Urothelium cell line (cell line): ENCODE measurements around the gene EFCAB10.
"Not testable (repeated sequence)": the region's sequence is repeated elsewhere in the genome, so short reads cannot be mapped to it uniquely, and the experiment has no call there.

ENCODE experiments used
- DNase-seq: peaks from one replicate; pipeline ENCODE4 v3.0.0; 2011; ENCODE audit warnings: low spot score, mixed read lengths
- FAIRE-seq: peaks from 2 replicates; lab custom pipeline; 2011; peaks lifted over from hg19 to GRCh38; lab: Jason Lieb, UNC

Gene EFCAB10

GRCh38 chr7:105531792-105532671 lies 49.3 kb downstream of the EFCAB10 start, which contains the start of gene RINT1:
TSS of gene RINT1 (plus strand) at chr7:105532201. CDS start at chr7:105532316, 115 bp downstream.
- FAIRE-seq (peak; percentile 86), DNase-seq (peak; percentile 98)

DNA sequence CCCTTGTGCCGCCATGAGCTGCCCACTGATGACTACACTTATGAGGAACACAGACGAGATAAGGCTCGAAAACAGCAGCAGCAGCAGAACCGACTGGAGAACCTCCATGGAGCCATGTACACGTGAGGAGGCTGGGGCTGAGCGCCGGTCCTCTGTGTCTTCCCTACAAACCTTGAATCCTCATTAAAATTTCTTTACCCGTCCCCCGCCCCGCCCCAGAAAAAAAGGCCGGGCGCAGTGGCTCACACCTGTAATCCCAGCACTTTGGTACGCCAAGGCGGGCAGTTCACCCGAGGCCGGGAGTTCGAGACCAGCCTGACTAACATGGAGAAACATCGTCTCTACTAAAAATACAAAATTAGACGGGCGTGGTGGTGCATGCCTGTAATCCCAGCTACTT lies 50.7 kb downstream of the EFCAB10 start:
- FAIRE-seq (no peak), DNase-seq (no peak)

GRCh38 chr7:105530126-105530525 lies 51.2 kb downstream of the EFCAB10 start:
- FAIRE-seq (no peak), DNase-seq (no peak)

- not testable (repeated sequence) for DNase-seq, FAIRE-seq
Observed at GRCh38 chr7:105527737-105528136, 53.6 kb downstream of the EFCAB10 start.

DNA sequence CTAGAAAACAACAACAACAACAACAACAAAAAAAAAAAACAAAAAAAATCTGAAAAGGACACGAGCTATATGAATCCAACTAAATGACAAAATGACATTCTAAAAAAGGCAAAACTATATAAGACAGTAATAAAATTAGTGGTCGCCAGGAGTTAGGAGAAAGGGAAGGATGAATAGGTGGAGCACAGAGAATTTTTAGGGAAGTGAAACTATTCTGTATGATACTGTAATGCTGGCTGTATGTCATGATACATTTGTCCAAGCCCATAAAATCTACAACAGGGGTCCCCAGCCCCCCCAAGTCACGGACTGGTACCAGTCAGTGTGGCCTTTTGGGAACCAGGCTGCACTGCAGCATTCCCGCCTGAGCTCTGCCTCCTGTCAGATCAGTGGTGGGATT lies 56.5 kb downstream of the EFCAB10 start:
- FAIRE-seq (no peak), DNase-seq (no peak)

- DNase-seq, FAIRE-seq: not testable (repeated sequence)
Observed at GRCh38 chr7:105524423-105524822, 56.9 kb downstream of the EFCAB10 start.

DNA sequence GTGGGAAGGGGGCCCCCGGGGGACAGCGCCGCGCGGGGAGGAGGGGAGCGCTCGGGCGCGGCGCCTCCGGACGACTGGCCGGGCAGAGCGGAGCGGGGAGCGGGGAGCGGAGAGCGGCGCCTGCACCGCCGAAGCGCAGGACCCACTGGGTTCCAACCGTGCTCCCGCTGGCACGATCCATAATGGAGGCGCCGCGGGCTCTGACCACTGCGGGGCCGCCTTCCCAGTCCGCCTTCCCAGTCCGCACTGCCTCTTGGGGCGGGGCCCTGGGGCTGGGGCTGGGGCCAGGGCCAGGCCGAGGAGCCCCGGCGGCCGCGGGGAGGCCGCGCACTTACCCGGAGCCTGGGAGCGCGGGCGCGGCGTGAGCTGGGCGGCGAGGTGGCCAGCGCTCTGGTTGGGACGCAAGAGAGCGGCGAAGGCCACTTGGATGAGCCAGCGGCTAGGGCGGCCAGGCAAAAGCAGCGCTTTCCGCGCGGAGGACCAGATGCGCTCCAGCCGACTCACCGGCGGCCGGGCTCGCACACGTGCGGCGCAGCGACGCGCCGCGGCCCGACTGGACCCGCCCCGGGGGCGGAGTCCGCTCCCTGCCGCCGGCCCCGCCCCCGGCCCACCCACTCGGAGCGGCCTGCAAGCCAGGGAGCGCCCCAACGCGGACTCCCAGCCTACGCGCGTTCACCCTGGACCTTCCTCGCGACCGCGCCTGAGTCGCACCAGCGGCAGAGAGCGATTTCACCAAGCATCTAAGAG lies 59.4 kb downstream of the EFCAB10 start, which contains the start of gene PUS7:
PUS7 (minus strand) TSS at position 555 of the 747 bp plus-strand sequence. CDS start 13,759 bp downstream, outside the sequence.
- peak; percentile 69 for FAIRE-seq

DNA sequence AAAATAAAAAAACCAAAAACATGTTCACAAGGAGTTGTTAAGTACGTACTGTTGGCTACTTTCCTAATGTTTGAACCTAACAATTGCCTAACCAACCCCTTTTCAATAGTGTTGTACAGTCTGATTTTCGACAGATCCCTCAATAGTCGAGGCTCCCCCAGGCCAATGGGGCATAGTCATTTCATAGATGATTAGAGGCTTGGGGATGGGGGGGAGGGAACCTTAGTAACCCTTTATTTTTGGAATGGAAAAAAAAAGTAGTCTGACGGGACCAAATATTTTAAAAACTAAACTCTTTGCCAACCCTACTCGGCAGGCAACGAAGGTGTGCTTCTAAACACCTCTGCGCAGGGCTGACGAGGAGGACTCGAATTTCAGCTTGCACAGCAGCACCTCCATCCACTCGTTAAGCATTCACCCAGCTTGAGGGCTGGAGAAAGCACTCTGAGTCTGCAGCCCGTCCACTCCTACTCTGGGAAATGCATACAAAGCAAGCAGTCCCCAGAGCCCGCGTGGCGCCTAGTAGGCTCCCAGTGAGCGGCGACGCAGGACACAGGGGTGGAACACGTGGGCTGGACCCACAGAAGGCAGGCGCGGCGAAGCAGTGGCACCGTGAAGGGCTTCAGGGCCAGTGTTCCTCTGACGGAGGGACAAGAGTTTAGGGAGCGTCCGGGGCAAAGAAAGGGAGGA lies 60.1 kb downstream of the EFCAB10 start:
- FAIRE-seq (no peak), DNase-seq (peak; percentile 71)

More for the DNA sequence above, 59.4 kb downstream of the EFCAB10 start, which contains the start of gene PUS7:
- peak; percentile 100 for DNase-seq

DNA sequence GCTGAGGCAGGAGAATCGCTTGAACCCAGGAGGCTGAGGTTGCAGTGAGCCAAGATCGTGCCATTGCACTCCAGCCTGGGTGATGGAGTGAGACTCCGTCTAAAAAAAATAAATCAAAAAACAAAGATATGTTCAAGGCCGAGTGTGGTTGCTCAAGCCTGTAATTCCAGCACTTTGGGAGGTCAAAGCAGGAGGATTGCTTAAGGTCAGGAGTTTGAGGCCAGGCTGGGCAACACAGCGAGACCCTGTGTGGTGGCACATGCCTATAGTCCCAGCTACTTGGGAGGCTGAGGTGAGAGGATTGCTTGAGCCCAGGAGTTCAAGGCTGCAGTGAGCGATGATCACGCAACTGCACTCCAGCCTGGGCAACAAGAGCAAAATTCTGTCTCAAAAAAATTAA lies 60.7 kb downstream of the EFCAB10 start:
- DNase-seq, FAIRE-seq: not testable (repeated sequence)

DNA sequence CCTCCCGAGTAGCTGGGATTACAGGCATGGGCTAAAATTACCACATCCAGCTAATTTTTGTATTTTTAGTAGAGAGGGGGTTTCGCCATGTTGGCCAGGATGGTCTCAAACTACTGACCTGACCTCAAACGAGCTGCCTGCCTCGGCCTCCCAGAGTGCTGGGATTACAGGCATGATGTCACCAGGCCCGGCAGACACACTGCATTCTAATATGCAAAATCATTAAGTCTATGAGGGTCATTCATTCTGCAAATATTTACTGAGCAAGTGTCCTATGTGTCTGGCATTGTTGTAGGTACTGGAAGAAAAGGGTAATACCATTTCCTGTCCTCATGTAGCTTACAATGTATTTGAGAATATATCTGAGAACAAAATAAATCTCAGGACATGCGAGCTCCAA lies 61.9 kb downstream of the EFCAB10 start:
- DNase-seq (no peak), FAIRE-seq (no peak)

DNA sequence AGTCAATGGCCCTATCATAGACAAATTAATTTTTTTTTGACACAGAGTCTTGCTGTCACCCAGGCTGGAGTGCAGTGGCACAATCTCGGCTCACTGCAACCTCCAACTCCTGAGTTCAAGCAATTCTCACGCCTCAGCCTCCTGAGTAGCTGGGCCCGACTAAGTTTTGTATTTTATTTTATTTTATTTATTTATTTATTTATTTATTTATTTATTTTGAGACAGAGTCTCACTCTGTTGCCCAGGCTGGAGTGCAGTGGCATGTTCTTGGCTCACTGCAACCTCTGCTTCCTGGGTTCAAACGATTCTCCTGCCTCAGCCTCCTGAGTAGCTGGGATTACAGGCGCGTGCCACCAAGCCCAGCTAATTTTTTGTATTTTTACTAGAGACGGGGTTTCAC lies 65.7 kb downstream of the EFCAB10 start:
- FAIRE-seq, DNase-seq: not testable (repeated sequence)
